Medulla oblongata (tissue), 1 donor: Measurements from ENCODE around the gene APBA3.

Source experiments
- DNase-seq: peaks from one replicate; pipeline ENCODE4 v3.0.0-alpha.2; 2015; ENCODE audit errors: extremely low spot score

APBA3 gene

GRCh38 chr19:3748965-3749364 lies 12.5 kb downstream of the APBA3 start:
- no peak for DNase-seq

GRCh38 chr19:3746371-3747056 lies 15.0 kb downstream of the APBA3 start:
- no peak for DNase-seq

DNA sequence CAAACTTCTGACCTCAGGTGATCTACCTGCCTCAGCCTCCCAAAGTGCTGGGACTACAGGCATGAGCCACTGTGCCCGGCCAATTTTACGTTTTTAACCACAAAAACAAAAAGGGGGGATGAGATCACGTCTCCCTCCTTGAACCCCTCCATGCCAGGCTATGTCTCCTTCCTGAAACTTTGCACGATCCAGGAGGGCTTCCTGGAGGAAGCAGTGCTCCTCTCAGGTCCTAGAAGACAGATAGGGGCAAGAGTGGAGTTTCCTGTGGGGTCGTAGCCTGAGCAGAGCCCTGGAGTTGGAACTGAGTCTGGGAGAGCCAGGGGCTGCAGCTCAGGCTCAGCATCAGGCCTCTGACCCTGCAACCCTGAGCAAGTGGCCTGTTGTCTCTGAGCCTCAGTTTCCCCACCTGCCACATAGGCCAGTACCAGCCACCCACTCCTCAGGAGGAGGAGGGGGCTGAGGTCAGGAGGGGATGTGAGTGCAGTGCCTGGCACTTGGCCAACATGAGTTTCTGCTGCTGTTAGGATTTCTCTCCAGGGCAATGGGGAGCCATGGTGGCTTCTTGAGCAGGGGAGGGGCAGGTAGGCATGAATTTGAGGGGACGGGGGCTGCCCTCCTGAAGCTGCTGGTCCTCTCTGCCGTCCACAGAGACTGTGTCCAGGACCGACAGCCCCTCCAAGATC lies 16.0 kb downstream of the APBA3 start:
- no peak for DNase-seq

- DNase-seq = no peak
These were observed 18.0 kb downstream of the APBA3 start for GRCh38 chr19:3743486-3743885.

GRCh38 chr19:3740431-3740830 lies 21.1 kb downstream of the APBA3 start:
- no peak for DNase-seq

- DNase-seq = no peak
These were observed 22.8 kb downstream of the APBA3 start for GRCh38 chr19:3738477-3739220.

DNA sequence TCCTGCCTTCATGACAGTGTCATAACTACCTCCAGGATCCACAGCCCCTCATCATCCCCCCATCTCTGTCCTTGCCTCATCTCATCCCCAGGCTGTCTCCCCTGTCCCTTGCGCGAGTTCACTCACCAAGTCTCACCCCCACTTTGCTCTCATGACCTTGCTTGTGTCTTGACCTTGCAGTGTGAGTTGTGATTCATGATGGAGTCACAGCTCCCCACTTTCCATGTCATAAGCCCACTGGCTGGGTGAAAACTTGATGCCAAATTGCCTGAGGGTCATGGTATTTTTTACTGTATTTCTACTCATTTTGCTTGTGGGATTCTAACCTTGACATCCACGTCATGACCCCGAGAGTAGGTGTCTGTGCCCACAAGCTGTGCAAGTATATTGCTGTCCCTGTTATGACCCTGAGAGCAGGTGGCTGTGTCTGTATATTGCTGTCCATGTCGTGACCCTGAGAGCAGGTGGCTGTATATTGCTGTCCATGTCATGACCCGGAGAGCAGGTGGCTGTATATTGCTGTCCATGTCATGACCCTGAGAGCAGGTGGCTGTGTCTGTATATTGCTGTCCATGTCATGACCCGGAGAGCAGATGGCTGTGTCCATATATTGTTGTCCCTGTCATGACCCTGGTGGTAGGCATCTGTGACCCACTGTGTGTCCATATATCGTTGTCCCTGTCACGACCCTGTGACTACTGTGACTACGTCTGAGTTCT lies 23.8 kb downstream of the APBA3 start:
- no peak for DNase-seq

DNA sequence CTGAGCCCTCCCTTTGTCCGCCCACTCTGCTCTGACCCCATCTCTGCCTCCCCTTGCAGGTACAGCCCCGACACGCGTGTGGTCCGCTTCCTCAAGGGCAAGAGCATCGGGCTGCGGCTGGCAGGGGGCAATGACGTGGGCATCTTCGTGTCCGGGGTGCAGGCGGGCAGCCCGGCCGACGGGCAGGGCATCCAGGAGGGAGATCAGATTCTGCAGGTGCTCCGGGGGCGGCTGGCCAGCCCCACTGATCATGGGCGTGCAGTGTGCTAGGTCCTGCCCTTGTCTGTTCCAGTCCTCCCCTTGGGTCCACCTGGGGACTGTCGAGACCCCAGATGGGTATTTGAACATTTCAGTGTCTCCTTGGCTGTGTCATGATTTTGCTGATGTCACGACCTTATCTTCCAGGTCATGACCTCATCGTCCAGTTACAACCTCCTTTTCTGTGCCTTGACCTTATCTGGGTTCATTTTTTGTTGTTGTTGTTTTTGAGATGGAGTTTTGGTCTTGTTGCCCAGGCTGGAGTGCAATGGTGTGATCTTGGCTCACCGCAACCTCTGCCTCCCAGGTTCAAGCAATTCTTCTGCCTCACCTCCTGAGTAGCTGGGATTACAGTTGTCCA lies 25.3 kb downstream of the APBA3 start:
- DNase-seq = no peak

- DNase-seq = no peak
These were observed 27.2 kb downstream of the APBA3 start for GRCh38 chr19:3734310-3734600.

- no peak for DNase-seq
These were observed 27.8 kb downstream of the APBA3 start for GRCh38 chr19:3733549-3734309.

DNA sequence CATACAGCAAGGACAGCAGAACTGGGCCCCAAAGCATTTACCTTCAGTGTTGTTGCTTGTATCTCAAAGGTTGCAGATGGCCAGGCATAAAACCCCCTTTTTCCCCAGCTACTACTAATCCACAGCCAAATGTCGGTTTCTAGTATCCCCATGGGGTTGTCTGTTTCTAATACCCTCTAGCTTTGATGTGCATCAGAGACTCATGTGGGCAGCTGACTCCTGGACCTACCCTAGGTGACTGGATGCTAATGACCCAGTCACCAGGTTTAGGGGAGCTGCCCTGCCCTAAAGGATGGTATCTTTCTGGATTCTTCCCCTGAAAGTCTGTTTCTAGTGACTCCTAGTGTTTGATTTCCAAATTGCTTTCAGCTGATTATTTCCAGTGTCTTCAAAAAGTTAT lies 29.4 kb downstream of the APBA3 start:
- DNase-seq = no peak

DNA sequence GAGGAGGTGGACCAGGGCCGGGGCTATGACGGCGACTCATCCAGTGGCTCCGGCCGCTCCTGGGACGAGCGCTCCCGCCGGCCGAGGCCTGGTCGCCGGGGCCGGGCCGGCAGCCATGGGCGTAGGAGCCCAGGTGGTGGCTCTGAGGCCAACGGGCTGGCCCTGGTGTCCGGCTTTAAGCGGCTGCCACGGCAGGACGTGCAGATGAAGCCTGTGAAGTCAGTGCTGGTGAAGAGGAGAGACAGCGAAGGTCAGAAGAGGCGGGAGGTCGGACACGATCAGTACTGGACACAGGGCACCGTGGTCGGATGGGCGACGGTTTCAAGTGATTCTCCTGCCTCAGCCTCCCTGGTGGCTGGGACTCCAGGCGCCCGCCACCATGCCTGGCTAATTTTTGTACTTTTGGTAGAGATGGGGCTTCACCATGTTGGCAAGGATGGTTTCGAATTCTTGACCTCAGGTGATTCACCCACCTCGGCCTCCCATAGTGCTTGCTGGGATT lies 31.0 kb downstream of the APBA3 start:
- no peak for DNase-seq

GRCh38 chr19:3725640-3726310 lies 35.7 kb downstream of the APBA3 start:
- DNase-seq = no peak

DNA sequence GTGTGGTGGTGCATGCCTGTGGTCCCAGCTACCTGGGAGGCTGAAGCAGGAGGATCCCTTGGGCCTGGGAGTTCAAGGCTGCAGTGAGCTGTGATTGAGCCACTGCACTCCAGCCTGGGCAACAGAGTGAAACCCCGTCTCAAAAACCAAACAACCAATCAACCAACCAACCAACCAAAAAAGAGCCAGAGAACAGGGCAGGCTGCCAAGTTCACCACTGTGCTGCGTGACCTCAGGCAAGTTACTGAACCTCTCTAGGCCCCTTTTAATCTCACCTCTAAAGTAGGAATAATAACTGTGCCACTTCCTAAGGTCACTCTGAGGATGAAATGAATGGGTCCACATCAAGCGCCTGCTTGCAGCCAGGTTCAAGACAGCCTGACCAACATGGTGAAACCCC lies 36.4 kb downstream of the APBA3 start:
- no peak for DNase-seq

DNA sequence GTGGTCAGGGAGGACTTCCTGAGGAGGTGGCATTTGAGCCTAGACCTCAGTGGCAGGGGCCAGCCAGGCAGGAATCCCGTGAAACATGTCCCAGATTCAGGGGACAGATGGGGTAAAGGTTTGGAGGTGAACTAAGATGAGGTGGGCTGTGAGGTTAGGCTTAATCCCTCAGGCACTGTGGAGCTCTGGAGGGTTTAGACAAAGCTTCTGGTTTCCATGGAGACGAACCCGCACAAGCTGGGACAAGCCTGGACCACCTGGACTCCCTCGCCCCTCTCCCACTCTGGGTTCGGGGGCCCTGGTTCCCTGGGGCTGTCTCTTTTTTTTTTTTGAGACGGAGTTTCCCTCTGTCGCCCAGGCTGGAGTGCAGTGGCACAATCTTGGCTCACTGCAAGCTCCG lies 37.6 kb downstream of the APBA3 start:
- no peak for DNase-seq

DNA sequence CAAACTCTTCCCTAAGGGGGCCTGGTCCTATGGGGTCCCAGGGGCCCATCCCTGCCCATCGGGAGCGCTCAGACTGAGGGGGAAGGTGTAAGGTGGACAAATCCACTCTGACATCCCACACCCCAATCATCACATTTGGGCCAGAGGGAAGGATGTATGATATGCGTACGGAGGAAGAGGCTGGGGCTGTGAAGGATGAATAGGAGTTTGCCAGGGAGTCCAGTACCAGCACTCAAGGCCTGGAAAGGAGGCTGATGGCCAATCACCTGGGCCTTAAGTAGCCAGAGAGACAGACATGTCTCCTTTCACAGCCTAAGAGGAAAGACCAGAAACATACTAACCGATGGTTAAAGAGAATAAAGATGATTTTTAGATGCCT lies 38.4 kb downstream of the APBA3 start:
- no peak for DNase-seq

DNA sequence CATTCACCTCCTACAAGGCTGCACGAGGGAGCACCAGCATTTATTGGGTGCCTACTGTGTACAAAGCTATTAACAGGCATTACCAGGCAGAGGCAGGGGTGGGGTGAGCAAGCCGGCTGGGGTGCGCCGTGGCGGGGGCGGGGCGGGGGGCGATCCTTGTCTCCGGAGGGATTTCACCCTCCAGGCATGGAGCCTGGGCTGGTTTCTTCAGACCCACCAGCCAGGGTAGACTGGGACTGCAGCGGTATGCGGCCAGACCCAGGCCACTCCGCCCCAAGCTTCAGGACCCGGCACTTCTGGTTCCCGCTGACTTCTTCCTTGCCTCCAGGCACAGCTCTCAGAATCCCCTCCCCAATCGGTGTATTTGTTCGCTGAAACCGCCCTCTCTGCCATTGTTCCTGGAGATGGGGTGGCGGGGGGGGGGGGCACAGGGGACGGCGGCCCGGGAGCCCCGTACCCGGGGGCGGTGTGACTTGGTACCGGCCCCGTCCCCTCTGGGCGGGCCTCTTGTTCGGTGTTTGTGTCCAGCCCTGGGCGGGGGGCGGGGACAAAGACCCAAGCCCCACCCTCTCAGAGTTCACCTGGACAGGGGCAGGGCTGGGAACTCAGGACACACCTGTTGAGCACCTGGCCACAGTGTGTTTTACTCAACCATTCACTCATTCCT lies 38.9 kb downstream of the APBA3 start:
- DNase-seq = no peak

GRCh38 chr19:3721887-3722442 lies 39.5 kb downstream of the APBA3 start:
- no peak for DNase-seq

GRCh38 chr19:3721131-3721886 lies 40.2 kb downstream of the APBA3 start:
- DNase-seq = peak; percentile 43
